Measurements from ENCODE around the gene COPS6.
A peak's percentile ranks its signal among the peaks of the same experiment; 100 is the strongest.
"Not testable (repeated sequence)": the region's sequence is repeated elsewhere in the genome, so short reads cannot be mapped to it uniquely, and the experiment has no call there.

COPS6 gene

GRCh38 chr7:100127866-100128636, 39.3 kb downstream of the COPS6 start:
- CTCF ChIA-PET, result interaction anchor here (0.8 to 8.0 kb wide), 6 partner anchors 10 to 148 kb away, joined by 3 to 114 read pairs (median 8); partner anchors contain the start of gene LAMTOR4
- DNase-seq (ENCODE audit: extremely low spot score), result peak; percentile 33
- POLR2A ChIA-PET, result no interaction called here
- no peak for TF ChIP-seq CTCF (IDR thresholded peaks at IDR 0.05; ENCODE audit: control extremely low read depth, extremely low read depth, low read depth, missing control alignments)

DNA sequence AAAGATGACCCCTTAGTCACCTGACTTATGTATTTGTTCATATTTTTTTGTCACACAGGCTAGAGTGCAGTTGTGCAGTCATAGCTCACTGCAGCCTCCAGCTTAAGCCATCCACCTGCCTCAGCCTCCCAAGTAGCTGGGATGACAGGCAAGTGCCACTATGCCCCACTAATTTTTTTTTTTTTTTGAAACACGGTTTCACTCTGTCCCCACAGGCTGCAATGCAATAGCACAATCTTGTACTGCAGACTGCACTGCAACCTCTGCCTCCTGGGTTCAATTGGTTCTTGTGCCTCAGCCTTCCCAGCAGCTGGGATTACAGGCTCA, 39.8 kb downstream of the COPS6 start:
- POLR2A ChIA-PET, result no interaction called here
- no peak for TF ChIP-seq CTCF (IDR thresholded peaks at IDR 0.05; ENCODE audit: control extremely low read depth, extremely low read depth, low read depth, missing control alignments)
- no peak for DNase-seq (ENCODE audit: extremely low spot score)
- CTCF ChIA-PET, result interaction anchor here (0.8 to 8.0 kb wide), 8 partner anchors 9 to 215 kb away, joined by 3 to 114 read pairs (median 4); partner anchors contain the start of gene LAMTOR4

GRCh38 chr7:100130220-100130607, 41.4 kb downstream of the COPS6 start:
- DNase-seq (ENCODE audit: extremely low spot score); POLR2A ChIA-PET: not testable (repeated sequence)
- CTCF ChIA-PET, result interaction anchor here (0.9 to 8.0 kb wide), 21 partner anchors 7 to 320 kb away, joined by 3 to 114 read pairs (median 6); partner anchors contain the start of genes GAL3ST4, GPC2, LAMTOR4 and TRIM4

GRCh38 chr7:100130608-100131453, 42.1 kb downstream of the COPS6 start:
- peak; percentile 98 for TF ChIP-seq CTCF (IDR thresholded peaks at IDR 0.05; ENCODE audit: control extremely low read depth, extremely low read depth, low read depth, missing control alignments)
- DNase-seq (ENCODE audit: extremely low spot score), result peak; percentile 81
- ChIA-PET CTCF (interaction anchor here (0.6 to 8.0 kb wide), 24 partner anchors 8 to 320 kb away, joined by 3 to 114 read pairs (median 6); partner anchors contain the start of genes AP4M1, GAL3ST4, GPC2 and LAMTOR4), POLR2A (no interaction called here)

GRCh38 chr7:100132126-100132525, 43.4 kb downstream of the COPS6 start:
- CTCF ChIA-PET, result interaction anchor here (0.8 to 8.0 kb wide), 34 partner anchors 9 to 427 kb away, joined by 3 to 114 read pairs (median 8); partner anchors contain the start of genes AP4M1, GAL3ST4, LAMTOR4 and MCM7
- no peak for TF ChIP-seq CTCF (IDR thresholded peaks at IDR 0.05; ENCODE audit: control extremely low read depth, extremely low read depth, low read depth, missing control alignments)
- no peak for DNase-seq (ENCODE audit: extremely low spot score)
- POLR2A ChIA-PET, result interaction anchor here (1.0 kb wide), 1 partner anchor 298 kb away, joined by 3 read pairs; the partner anchor contains the start of gene MEPCE

- ChIA-PET CTCF (interaction anchor here (0.6 to 8.0 kb wide), 42 partner anchors 10 to 427 kb away, joined by 3 to 114 read pairs (median 4); partner anchors contain the start of genes AP4M1, GAL3ST4, LAMTOR4 and MCM7), POLR2A (interaction anchor here (1.0 kb wide), 1 partner anchor 297 kb away, joined by 3 read pairs; the partner anchor contains the start of gene MEPCE)
- peak; percentile 81 for DNase-seq (ENCODE audit: extremely low spot score)
- TF ChIP-seq CTCF (IDR thresholded peaks at IDR 0.05; ENCODE audit: control extremely low read depth, extremely low read depth, low read depth, missing control alignments), result peak; percentile 97
Observed at GRCh38 chr7:100132697-100133151, 44.0 kb downstream of the COPS6 start.

All from GM10248 (cell line).